Upper lobe of left lung (tissue), 4 donors: ENCODE data around the gene CORO7.

Experiments used
- POLR2A ChIP-seq, 4 donors: fragments of 450-650 bp; IDR thresholded peaks; one replicate each; pipeline ENCODE4 v1.5.1; 2016 to 2017; ENCODE audit warnings: antibody characterized with exemption in 4 of 4, mild to moderate bottlenecking in 2 of 4
- TF ChIP-seq, protein P1 (sequence below), 6 experiments: fragments of 450-650 bp in 4 of 6; fragments of 200-600 bp in 2 of 6; sonication (generic) in 2 of 6; IDR thresholded peaks; one replicate each; pipeline ENCODE4 v1.5.1; 2016 to 2019; ENCODE audit warnings: antibody characterized with exemption in 6 of 6

DNA sequence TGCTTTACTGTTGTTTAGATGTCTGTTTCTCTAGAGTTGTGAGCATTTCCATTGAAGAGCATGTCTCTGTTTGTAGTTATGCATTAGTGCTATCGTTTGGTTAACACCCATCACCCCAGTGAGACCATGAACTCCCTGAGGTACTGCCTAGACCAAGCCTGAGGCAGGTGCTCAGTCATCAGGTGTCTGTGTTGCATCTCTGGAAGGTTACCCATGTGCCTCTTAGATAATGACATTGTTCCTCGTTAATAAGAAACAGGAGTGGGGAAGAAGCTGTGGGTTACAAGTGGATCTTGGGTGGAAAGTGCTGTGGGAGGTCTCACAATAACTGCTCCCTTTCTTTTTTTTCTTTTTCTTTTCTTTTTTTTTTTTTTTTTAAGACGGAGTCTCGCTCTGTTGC, 27.6 kb upstream of the CORO7 start:
- TF ChIP-seq POLR2A (IDR thresholded peaks at IDR 0.05) = no peak
- TF ChIP-seq, protein P1, sequence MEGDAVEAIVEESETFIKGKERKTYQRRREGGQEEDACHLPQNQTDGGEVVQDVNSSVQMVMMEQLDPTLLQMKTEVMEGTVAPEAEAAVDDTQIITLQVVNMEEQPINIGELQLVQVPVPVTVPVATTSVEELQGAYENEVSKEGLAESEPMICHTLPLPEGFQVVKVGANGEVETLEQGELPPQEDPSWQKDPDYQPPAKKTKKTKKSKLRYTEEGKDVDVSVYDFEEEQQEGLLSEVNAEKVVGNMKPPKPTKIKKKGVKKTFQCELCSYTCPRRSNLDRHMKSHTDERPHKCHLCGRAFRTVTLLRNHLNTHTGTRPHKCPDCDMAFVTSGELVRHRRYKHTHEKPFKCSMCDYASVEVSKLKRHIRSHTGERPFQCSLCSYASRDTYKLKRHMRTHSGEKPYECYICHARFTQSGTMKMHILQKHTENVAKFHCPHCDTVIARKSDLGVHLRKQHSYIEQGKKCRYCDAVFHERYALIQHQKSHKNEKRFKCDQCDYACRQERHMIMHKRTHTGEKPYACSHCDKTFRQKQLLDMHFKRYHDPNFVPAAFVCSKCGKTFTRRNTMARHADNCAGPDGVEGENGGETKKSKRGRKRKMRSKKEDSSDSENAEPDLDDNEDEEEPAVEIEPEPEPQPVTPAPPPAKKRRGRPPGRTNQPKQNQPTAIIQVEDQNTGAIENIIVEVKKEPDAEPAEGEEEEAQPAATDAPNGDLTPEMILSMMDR (IDR thresholded peaks at IDR 0.05) = no peak
